ENCODE results near the gene GALNS.

Gene GALNS

GRCh38 chr16:88874938-88875599, 18.3 kb upstream of the GALNS start:
- no peak for TF ChIP-seq CTCF (IDR thresholded peaks at IDR 0.05; ENCODE audit: borderline replicate concordance, control extremely low read depth, extremely low read depth, insufficient read depth, missing control alignments)
- no peak for DNase-seq (ENCODE audit: low spot score)
- in situ Hi-C loops (cut with MboI; ENCODE audit: low sequenced_read_pairs, unreplicated experiment) = no loop called here

- DNase-seq (ENCODE audit: low spot score) = no peak
- in situ Hi-C loops (cut with MboI; ENCODE audit: low sequenced_read_pairs, unreplicated experiment) = no loop called here
- no peak for TF ChIP-seq CTCF (IDR thresholded peaks at IDR 0.05; ENCODE audit: borderline replicate concordance, control extremely low read depth, extremely low read depth, insufficient read depth, missing control alignments)
These were observed 16.0 kb upstream of the GALNS start for GRCh38 chr16:88872650-88873331.

GRCh38 chr16:88871730-88872416, 15.1 kb upstream of the GALNS start:
- in situ Hi-C loops (cut with MboI; ENCODE audit: low sequenced_read_pairs, unreplicated experiment) = no loop called here
- DNase-seq (ENCODE audit: low spot score) = no peak
- TF ChIP-seq CTCF (IDR thresholded peaks at IDR 0.05; ENCODE audit: borderline replicate concordance, control extremely low read depth, extremely low read depth, insufficient read depth, missing control alignments) = no peak

GRCh38 chr16:88871349-88871702, 14.6 kb upstream of the GALNS start:
- in situ Hi-C loops (cut with MboI; ENCODE audit: low sequenced_read_pairs, unreplicated experiment) = no loop called here
- DNase-seq (ENCODE audit: low spot score) = no peak
- no peak for TF ChIP-seq CTCF (IDR thresholded peaks at IDR 0.05; ENCODE audit: borderline replicate concordance, control extremely low read depth, extremely low read depth, insufficient read depth, missing control alignments)

- peak; percentile 77 for DNase-seq (ENCODE audit: low spot score)
- TF ChIP-seq CTCF (IDR thresholded peaks at IDR 0.05; ENCODE audit: borderline replicate concordance, control extremely low read depth, extremely low read depth, insufficient read depth, missing control alignments) = no peak
- in situ Hi-C loops (cut with MboI; ENCODE audit: low sequenced_read_pairs, unreplicated experiment) = no loop called here
These were observed 14.0 kb upstream of the GALNS start for GRCh38 chr16:88870608-88871348.

GRCh38 chr16:88869673-88869980, 12.9 kb upstream of the GALNS start:
- DNase-seq (ENCODE audit: low spot score) = no peak
- TF ChIP-seq CTCF (IDR thresholded peaks at IDR 0.05; ENCODE audit: borderline replicate concordance, control extremely low read depth, extremely low read depth, insufficient read depth, missing control alignments) = no peak
- in situ Hi-C loops (cut with MboI; ENCODE audit: low sequenced_read_pairs, unreplicated experiment) = no loop called here
